Renal cortex interstitium (tissue), 11 donors: ENCODE data around the gene SMYD2. TPM values are rescaled to one million over a fixed set of nuclear protein-coding genes. Genes with fewer than 3 reads are reported as not detected.

Source experiments
- DNase-seq, 11 donors: peaks; one replicate each; pipeline ENCODE4 v3.0.0-alpha.2; 2013; ENCODE audit warnings: low read depth in 9 of 11, low spot score in 4 of 11; ENCODE audit errors: extremely low read depth in 1 of 11
- polyA plus RNA-seq, 3 donors: library from polyadenylated mRNA; unstranded; fragments of 120-200 nt; gene quantifications; one replicate each; pipeline ENCODE4 v1.2.1, GENCODE V29; 2013; ENCODE audit not compliant: insufficient read length in 3 of 3

The SMYD2 gene
- polyA plus RNA-seq, 3 donors: 40.3 to 57.0 (median 44.0) TPM

DNA sequence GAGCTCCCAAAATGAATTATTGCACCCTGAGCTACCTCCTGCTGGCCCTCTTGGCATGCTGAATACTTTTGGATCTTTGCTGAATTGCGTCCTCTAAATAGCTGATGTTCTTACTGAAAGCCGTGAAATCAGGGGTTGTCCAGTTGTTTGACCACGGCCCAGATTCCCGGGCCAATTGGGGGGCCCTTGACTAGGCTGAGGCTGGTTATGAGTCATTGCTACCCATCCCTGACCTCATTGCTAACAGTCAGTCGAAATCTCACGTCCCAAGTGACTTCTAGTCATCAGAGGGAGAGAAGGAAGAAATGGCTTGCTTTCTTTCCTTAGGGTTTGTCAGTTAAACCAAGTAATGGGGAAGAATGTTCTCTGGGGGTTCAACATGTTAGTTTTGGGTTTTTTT is 37.4 kb downstream of the SMYD2 start:
- no peak for DNase-seq

DNA sequence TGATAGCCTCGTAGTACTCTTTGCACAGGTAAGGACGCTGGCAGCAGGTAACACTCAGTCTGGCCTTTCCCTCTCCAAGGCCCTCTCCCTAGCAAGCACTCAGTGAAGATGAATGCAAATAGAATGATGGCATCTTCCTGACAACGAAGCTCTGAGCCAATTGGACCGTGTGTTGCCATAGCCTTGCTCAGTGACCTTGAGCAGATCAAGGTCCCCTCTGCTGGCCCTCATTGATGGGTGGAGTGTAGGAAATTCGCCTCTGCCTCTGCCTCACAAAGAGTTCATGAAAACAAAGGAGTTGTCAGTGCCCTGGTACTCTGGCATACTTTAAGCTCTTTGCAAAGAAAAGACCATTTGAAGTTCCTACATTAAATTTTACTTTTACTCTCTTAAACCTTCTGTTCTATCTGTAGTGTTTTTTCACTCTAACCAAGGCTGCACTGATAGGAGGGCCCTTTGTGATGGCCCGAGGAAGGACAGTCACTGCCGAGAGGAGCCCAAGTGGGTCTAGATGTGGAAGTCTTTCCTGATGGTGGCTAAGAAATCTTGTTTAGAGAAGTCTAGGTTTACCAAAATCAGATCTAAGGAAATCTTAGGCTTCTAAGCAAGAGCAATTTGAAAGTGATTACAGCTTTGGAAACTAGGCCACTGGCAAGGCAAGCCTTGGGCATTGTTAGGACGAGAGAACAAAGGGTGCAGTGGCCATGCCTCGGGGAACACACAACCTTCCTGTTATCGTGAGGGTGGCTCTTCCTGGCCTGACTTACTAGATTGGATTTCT is 38.2 kb downstream of the SMYD2 start:
- DNase-seq: no peak

- DNase-seq: no peak
Observed at GRCh38 chr1:214319938-214320337, 39.0 kb downstream of the SMYD2 start.

DNA sequence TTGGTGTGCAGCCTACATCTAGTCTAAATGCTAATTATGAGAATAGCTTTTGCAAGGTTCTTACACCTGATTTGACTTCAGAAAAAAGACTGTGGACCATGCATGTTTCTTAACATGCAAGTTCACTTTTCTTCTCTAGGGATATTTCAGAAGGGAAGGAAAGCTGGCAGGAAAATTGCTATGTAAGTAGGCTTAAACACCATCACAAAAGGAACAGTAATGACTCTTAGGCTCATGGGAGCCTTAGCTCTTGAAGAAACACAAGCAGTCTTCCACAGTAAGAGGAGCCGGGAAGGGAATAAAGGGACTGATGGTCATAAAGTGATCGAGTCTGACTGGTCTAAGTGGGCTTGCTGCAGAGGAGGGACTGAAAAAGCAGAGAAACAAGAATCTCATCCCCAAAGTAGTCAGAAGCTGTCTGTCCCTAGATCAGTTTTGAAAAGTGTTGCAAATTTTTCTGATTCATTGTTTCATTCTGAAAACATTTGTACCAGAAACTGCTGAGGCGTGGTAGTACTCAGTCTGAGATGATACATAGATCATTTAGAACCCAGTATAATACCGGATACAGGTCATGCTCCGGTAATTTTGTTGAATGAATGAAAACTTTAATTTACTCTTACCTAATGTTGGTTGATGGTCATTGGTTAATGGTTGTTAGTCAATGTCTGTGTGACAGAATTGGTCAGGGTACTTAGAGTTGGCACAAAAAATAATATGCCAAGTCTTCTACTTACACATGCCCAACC is 40.9 kb downstream of the SMYD2 start:
- no peak for DNase-seq

- no peak for DNase-seq
Observed at GRCh38 chr1:214324896-214325800, 44.2 kb downstream of the SMYD2 start.

- DNase-seq: no peak
Observed at GRCh38 chr1:214326406-214326805, 45.4 kb downstream of the SMYD2 start.

DNA sequence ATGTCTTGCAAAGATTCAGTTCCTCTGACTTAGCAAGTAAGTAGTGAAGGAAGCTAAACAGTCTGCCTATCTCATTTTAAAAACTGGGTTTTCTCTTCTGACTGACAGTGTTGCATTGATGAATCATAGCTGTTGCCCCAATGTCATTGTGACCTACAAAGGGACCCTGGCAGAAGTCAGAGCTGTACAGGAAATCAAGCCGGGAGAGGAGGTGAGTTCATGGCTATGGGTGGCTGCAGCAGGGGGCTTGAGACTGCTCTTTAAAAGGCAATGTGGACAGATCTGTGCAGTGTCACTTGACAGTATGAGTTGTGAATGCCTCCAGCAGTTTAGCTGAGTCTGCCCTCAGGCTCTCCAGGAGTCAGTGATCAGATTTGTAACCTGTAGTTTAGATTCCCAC is 46.6 kb downstream of the SMYD2 start:
- DNase-seq: no peak

- peak; percentile 54 to 75 (median 66) for DNase-seq
Observed at GRCh38 chr1:214328770-214329469, 48.0 kb downstream of the SMYD2 start.

GRCh38 chr1:214329470-214330220 is 48.7 kb downstream of the SMYD2 start:
- DNase-seq: peak in 1 of 11 donors; percentile 28

DNA sequence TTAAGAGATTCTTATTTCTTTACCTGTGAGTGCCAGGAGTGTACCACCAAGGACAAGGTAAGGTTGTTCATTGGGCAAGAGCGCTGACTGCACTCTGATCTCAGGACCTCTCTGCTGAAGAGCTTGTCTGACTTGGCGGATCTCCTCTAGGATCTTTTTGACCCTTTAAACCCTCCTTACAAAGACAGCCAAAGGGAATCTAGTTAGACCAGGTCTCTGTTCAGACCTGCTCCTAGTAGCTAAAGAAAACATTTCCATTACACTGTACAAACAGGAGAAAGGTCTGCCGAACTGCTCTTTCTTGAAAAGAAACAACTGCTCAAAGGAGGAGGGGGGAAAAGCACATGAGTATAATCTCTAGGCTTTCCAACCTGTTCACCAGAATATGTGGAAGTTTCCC is 49.3 kb downstream of the SMYD2 start:
- no peak for DNase-seq

GRCh38 chr1:214330715-214331114 is 49.8 kb downstream of the SMYD2 start:
- no peak for DNase-seq

DNA sequence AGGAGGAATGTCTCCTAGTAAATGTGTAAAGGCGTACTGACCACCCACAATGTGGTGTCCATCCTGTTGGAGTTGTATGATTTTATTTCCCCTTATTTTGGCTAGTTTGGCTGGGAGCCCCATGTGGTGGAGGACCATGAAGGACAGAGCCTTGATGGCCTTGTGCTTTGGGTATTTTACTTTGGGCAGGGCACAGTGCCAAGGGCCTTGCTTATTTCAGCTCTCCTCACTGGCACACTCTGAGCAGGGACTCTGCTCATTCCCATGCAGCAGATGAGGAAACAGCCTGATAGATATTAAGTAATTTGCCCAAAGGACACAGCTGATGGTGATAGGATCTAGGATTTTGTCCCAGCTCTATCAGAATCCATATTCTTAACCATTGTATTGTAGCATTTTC is 50.2 kb downstream of the SMYD2 start:
- DNase-seq: no peak

DNA sequence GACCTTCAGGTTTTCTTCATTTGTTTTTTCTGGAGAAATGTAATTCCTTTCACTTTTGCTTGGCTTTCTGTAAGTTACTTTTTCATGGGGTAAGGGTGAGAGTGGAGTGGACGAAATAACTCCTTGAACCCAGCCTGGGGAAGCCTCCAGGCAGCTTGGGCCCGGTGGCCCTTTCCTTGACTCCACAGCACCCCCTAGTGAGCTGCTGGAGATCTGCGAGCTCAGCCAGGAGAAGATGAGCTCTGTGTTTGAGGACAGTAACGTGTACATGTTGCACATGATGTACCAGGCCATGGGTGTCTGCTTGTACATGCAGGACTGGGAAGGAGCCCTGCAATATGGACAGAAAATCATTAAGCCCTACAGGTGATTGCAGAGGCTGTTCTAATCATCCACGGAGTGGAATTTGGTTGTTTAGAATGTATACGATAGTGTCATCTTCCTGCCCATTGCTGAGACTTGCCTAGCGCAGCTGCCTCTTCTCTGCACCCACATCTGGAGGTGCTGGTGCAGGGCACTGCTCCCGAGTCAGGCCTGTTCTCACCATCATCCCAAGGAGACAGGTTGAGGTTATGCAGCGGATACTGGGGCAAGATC is 51.0 kb downstream of the SMYD2 start:
- DNase-seq: no peak

GRCh38 chr1:214332946-214333798 is 52.2 kb downstream of the SMYD2 start:
- peak in 6 of 11 donors; percentile 31 to 46 (median 38) for DNase-seq

DNA sequence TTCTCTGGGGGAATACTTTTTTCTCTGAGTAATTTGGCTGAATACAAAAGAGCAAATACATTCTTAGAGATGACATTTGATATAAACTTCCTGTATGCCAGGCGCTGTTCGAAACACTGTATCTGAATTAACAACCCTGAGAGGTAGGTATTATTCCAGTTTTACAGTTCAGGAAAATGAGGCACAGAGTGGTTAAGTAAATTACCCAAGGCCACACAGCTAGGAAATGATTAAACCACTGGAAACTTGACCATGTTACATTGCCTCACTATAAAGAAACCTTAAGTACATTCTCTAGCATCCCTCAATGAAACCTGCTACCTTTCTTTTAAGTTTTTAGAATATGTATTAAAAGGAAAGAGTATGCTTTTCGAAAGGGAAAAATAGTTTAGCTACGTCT is 54.6 kb downstream of the SMYD2 start:
- DNase-seq: no peak

DNA sequence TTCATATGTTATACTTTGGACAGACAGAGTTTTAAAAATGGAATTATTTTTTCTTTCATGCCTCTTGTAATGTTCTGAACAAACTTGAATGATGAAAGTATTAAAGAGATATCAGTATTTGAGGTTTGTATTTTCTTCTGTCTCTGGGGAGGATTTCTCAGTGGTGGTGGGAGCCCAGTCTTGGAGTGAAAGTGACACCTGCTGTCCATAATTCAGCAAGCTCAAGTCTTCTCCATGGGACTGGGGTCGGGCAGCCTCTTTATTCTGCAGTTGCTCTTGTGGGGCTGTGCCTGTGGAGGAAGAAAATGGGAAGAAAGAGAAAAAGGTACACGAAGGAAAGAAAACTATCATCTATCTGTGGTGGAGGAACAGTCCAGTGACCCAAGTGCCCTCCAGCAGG is 56.1 kb downstream of the SMYD2 start:
- DNase-seq: no peak

GRCh38 chr1:214337511-214337910 is 56.6 kb downstream of the SMYD2 start:
- peak in 1 of 11 donors; percentile 43 for DNase-seq
